ENCODE measurements around the gene RNF220. TPM values are rescaled to one million over a fixed set of nuclear protein-coding genes. Genes with fewer than 3 reads are reported as not detected.

The RNF220 gene
- total and polyA plus RNA-seq, 4 donors = 44.2 to 70.5 (median 52.8) TPM

DNA sequence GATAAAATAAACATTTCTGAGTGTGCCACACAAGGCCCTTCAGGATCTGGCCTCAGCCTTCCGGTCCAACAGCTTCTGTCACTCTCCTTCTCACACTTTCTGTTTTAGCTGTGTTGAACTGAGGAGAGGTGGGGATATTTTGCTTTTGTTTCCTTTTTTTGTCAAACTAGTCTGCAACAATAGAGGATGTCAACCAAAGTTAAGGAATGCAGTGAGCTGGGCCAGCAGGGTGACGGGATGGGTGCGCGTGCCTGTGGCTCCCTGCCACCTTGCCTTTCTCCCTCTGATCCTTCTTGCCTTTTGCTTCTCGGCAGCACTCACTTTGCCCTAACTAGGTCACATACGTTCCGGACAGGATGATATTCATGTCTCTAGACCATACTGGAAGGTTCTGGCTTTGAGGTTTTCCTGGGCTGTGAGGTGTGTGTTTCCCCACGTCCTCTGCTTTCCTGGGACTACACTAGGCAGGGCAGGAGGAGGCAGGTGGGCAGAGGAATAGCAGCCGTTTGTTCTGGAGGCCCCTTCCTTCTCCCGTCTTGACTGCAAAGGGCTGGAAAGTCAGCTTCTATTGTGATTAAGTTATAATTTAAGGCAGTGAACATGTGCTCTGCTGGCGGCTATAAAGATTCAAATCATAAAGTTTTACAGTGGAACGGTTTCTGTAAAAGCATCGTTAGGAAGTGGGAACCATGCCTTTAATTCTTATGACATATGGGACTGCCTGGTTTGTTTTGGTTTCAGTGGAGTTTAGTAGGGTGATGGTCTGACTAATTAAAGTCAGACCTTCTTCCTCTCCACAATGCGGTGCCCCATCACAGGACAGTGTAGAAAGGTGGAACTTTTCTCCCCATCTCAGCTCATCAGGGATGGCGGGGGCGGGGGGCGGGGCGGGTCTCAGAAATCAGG, 67.8 kb downstream of the RNF220 start:
- no peaks in the 10 kb centered on the region for H3K36me3 ChIP-seq (ENCODE audit: control insufficient read depth in 1 of 2, insufficient read depth in 2 of 2, low read length in 1 of 2)
- no peak overlapping the region for H3K4me3 ChIP-seq (ENCODE audit: low read length in 2 of 2)
- intact Hi-C loops (cut with DNase I) = no loop called here
- no peaks in the 10 kb centered on the region for H3K27me3 ChIP-seq (ENCODE audit: control insufficient read depth in 1 of 2, insufficient read depth in 2 of 2, low read length in 1 of 2)
- no peaks in the 10 kb centered on the region for H3K9me3 ChIP-seq (ENCODE audit: control insufficient read depth, low read length)
- WGBS, 2 donors = 30 to 35% methylated on average over 18 of the region's 18 CpGs
- H3K4me1 ChIP-seq (ENCODE audit: control insufficient read depth in 1 of 2, insufficient read depth in 2 of 2, low read length in 2 of 2) = peaks cover 0 to 3% of the 10 kb centered on the region in 2 donors
- peak overlapping the region in 1 of 2 donors; percentile 56 for H3K27ac ChIP-seq (ENCODE audit: low read depth in 1 of 2, low read length in 2 of 2)
- no peak for ATAC-seq (ENCODE audit: low FRiP score)
- no peak for DNase-seq

DNA sequence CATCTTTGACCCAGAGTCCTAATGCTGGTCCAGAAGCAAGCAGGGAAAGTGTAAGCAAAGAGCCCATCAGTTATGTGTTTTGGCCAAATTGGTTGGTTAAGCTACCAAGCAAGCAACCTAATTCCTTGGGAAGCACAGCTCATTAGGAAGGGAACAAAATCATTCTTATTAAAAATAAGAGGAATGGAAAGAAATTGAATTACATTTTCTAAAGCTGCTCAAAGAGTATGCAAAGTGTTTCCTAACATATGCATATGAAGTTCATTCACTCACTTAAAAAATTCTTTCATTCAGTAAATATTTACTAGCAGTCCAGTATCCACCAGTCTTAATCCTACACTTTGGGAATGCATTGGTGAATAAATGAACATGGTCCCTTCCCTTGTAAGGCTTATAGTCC, 71.8 kb downstream of the RNF220 start:
- H3K27ac ChIP-seq (ENCODE audit: low read depth in 1 of 2, low read length in 2 of 2) = no peak overlapping the region
- peaks cover 0 to 3% of the 10 kb centered on the region in 2 donors for H3K4me1 ChIP-seq (ENCODE audit: control insufficient read depth in 1 of 2, insufficient read depth in 2 of 2, low read length in 2 of 2)
- no peaks in the 10 kb centered on the region for H3K27me3 ChIP-seq (ENCODE audit: control insufficient read depth in 1 of 2, insufficient read depth in 2 of 2, low read length in 1 of 2)
- no peaks in the 10 kb centered on the region for H3K36me3 ChIP-seq (ENCODE audit: control insufficient read depth in 1 of 2, insufficient read depth in 2 of 2, low read length in 1 of 2)
- ATAC-seq (ENCODE audit: low FRiP score) (no peak), DNase-seq (no peak)
- H3K4me3 ChIP-seq (ENCODE audit: low read length in 2 of 2) = no peak overlapping the region
- intact Hi-C loops (cut with DNase I) = no loop called here
- H3K9me3 ChIP-seq (ENCODE audit: control insufficient read depth, low read length) = no peaks in the 10 kb centered on the region

DNA sequence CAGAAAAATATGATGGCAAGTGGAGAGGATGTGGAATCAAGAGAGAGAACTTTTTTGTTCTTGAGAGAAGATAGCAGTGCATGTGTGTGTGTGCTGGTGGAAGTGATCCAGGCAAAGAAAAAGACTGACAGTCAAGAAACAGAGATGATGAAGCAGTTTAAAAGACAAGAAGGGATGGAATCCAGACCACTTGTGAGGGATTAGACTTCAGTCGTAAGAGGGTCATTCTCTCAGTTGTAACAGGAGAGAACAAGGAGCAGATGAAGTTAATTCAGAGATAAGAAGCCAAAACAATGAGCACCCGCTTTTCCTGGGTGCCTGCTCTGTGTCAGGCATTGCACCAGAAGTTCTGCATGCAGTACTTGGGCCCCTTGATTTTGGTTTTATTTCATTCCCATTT, 76.6 kb downstream of the RNF220 start:
- ATAC-seq (ENCODE audit: low FRiP score) = no peak
- intact Hi-C loops (cut with DNase I) = no loop called here
- no peaks in the 10 kb centered on the region for H3K36me3 ChIP-seq (ENCODE audit: control insufficient read depth in 1 of 2, insufficient read depth in 2 of 2, low read length in 1 of 2)
- no peak overlapping the region for H3K4me3 ChIP-seq (ENCODE audit: low read length in 2 of 2)
- no peak overlapping the region for H3K27ac ChIP-seq (ENCODE audit: low read depth in 1 of 2, low read length in 2 of 2)
- H3K27me3 ChIP-seq (ENCODE audit: control insufficient read depth in 1 of 2, insufficient read depth in 2 of 2, low read length in 1 of 2) = no peaks in the 10 kb centered on the region
- peaks cover 0 to 2% of the 10 kb centered on the region in 2 donors for H3K4me1 ChIP-seq (ENCODE audit: control insufficient read depth in 1 of 2, insufficient read depth in 2 of 2, low read length in 2 of 2)
- no peaks in the 10 kb centered on the region for H3K9me3 ChIP-seq (ENCODE audit: control insufficient read depth, low read length)
- no peak for DNase-seq
- WGBS, 2 donors = 75 to 79% methylated on average over 2 of the region's 2 CpGs

DNA sequence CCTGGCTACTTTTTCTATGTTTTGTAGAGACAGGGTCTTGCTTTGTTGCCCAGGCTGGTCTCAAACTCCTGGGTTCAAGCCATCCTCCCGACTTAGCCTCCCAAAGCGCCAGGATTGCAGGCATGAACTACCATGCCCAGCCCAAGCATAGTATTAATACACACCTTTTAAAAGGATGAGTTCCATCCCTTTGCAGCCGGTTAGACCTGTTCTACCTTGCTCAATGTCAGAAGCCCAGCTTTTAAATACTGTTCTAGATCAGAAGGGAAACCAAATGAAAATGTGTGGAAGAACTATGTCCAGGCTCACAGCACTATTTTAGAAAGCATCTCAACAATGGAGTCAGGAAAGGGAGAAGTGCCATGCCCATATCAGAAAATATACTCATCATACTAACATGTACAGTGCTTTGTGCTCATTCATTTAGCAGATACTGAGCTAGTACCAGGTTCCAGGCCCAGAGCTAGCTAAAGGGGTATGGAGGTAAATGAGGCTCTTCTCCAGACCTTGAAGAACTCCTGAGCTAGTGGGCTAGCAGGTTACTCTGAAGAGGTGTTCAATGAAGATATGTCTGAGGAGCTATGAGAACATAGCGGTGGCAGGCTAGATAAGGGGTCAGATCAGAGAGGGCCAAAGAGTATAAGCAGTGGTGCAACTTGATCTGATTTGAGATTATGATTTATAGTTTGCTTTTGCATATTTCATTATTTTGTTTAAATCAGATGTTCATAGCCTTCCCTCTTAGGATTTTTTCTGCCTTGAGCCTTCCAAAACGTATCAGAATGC, 78.2 kb downstream of the RNF220 start:
- no peak overlapping the region for H3K27ac ChIP-seq (ENCODE audit: low read depth in 1 of 2, low read length in 2 of 2)

DNA sequence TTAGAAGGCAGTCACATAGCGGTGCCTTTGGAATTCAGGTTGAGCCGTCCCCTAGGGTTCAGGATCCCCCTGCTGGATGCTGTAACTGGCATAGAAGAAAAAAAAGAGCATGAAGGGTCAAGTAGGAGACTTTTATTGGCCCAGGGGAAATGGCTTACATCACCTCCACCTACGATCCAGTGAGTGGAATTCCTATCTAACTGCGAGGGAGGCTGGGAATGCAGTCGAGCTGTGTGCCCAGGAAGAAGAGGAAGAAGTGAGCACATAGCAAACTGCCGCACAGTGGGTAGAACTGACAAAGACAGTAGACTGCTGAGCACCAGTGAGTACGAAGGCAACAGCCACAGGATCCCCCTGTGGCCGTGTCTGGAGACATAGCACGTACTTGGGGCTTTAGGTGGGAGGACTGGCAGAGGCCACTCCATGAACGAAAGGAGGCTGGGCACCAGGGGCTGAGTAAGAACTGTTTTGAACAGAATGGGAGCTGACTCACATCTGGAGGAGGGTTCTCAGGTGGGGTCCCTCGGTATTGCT, 79.2 kb downstream of the RNF220 start:
- H3K9me3 ChIP-seq (ENCODE audit: control insufficient read depth, low read length) = no peaks in the 10 kb centered on the region
- H3K27me3 ChIP-seq (ENCODE audit: control insufficient read depth in 1 of 2, insufficient read depth in 2 of 2, low read length in 1 of 2) = no peaks in the 10 kb centered on the region
- intact Hi-C loops (cut with DNase I) = no loop called here
- H3K36me3 ChIP-seq (ENCODE audit: control insufficient read depth in 1 of 2, insufficient read depth in 2 of 2, low read length in 1 of 2) = no peaks in the 10 kb centered on the region
- no peak for DNase-seq
- H3K4me3 ChIP-seq (ENCODE audit: low read length in 2 of 2) = no peak overlapping the region
- ATAC-seq (ENCODE audit: low FRiP score) = no peak
- WGBS, 2 donors = 57% methylated on average over 11 of the region's 11 CpGs
- H3K27ac ChIP-seq (ENCODE audit: low read depth in 1 of 2, low read length in 2 of 2) = no peak overlapping the region
- H3K4me1 ChIP-seq (ENCODE audit: control insufficient read depth in 1 of 2, insufficient read depth in 2 of 2, low read length in 2 of 2) = peaks cover 0 to 2% of the 10 kb centered on the region in 2 donors

More for the DNA sequence above, 78.2 kb downstream of the RNF220 start:
- DNase-seq (no peak), ATAC-seq (ENCODE audit: low FRiP score) (no peak)
- Histone ChIP-seq H3K9me3 (ENCODE audit: control insufficient read depth, low read length) (no peaks in the 10 kb centered on the region), H3K36me3 (ENCODE audit: control insufficient read depth in 1 of 2, insufficient read depth in 2 of 2, low read length in 1 of 2) (no peaks in the 10 kb centered on the region), H3K27me3 (ENCODE audit: control insufficient read depth in 1 of 2, insufficient read depth in 2 of 2, low read length in 1 of 2) (no peaks in the 10 kb centered on the region), H3K4me3 (ENCODE audit: low read length in 2 of 2) (no peak overlapping the region), H3K4me1 (ENCODE audit: control insufficient read depth in 1 of 2, insufficient read depth in 2 of 2, low read length in 2 of 2) (peaks cover 0 to 2% of the 10 kb centered on the region in 2 donors)
- 95 to 96% methylated on average over 5 of the region's 5 CpGs for WGBS, 2 donors
- intact Hi-C loops (cut with DNase I) = no loop called here

DNA sequence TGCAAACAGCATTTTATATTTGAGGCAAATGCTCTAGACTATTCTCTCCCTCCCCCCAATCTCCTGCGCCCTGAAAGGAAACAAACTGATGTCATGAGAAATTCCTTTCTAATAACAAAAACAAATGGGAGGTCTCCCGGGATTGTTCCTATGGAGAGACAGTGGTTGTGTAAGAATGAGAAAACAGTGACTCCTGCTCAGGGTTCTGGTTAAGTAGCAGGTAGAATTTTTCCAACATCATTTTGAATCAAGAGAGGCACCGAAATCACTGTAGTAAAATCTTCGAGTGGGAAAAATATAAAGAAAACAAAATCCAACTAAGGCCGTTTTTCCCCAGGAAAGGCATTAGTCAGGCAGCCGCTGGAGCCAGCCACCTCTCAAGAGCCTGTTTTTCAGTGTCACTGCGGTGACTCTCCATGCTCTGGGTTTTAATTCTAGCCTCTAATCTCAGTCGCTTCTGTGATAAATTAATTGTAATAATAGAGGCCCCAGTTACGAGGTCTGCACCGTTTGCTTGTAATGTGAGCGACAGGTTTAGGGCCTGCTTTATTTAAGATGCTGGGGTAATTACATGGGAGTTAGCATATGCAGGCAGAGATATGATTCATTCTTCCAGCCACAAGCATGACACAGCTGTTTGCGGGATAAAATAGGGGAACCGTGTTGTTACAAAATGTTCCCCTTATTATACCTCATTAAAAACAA, 80.3 kb downstream of the RNF220 start:
- Histone ChIP-seq H3K36me3 (ENCODE audit: control insufficient read depth in 1 of 2, insufficient read depth in 2 of 2, low read length in 1 of 2) (no peaks in the 10 kb centered on the region), H3K4me3 (ENCODE audit: low read length in 2 of 2) (no peak overlapping the region), H3K27ac (ENCODE audit: low read depth in 1 of 2, low read length in 2 of 2) (peak overlapping the region; percentile 60 to 75), H3K9me3 (ENCODE audit: control insufficient read depth, low read length) (no peaks in the 10 kb centered on the region), H3K27me3 (ENCODE audit: control insufficient read depth in 1 of 2, insufficient read depth in 2 of 2, low read length in 1 of 2) (no peaks in the 10 kb centered on the region), H3K4me1 (ENCODE audit: control insufficient read depth in 1 of 2, insufficient read depth in 2 of 2, low read length in 2 of 2) (peaks cover 0 to 2% of the 10 kb centered on the region in 2 donors)
- peak; percentile 76 for ATAC-seq (ENCODE audit: low FRiP score)
- intact Hi-C loops (cut with DNase I) = loop anchor here (5.0 kb wide), 1 partner anchor 63 kb away; no protein-coding TSS in a partner anchor
- no peak for DNase-seq
- 3 to 5% methylated on average over 13 of the region's 13 CpGs for WGBS, 2 donors

DNA sequence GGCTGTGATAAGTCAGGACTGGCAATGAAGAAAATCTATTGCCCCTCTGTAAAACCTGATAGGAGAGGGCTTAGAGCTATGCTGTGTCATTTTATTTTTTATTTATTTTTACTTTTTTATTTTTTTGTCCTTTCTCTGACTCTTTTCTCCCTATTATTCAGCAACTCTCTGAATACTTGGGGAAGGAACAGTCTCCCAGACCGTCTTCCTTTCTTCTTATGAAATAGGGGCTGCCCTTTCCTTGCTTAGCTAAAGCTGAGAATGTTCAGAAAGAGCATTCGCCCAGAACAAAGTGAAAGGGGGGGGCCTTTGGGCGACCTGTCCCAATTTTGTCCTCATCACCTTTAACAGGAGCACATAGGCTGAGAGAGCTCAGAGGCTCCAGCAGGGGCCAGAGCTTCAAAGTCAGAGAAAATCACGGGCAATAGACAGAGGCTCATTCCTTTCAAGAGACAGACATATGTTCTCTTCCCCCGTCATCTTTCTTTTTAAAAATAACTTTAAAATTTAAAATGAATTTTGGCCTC, 80.9 kb downstream of the RNF220 start:
- H3K4me3 ChIP-seq (ENCODE audit: low read length in 2 of 2) = no peak overlapping the region
- H3K27ac ChIP-seq (ENCODE audit: low read depth in 1 of 2, low read length in 2 of 2) = peak overlapping the region; percentile 60 to 79
- peaks cover 0 to 2% of the 10 kb centered on the region in 2 donors for H3K4me1 ChIP-seq (ENCODE audit: control insufficient read depth in 1 of 2, insufficient read depth in 2 of 2, low read length in 2 of 2)
- 47 to 65% methylated on average over 5 of the region's 5 CpGs for WGBS, 2 donors
- intact Hi-C loops (cut with DNase I) = loop anchor here (5.0 kb wide), 1 partner anchor 64 kb away; no protein-coding TSS in a partner anchor
- H3K27me3 ChIP-seq (ENCODE audit: control insufficient read depth in 1 of 2, insufficient read depth in 2 of 2, low read length in 1 of 2) = no peaks in the 10 kb centered on the region
- no peaks in the 10 kb centered on the region for H3K36me3 ChIP-seq (ENCODE audit: control insufficient read depth in 1 of 2, insufficient read depth in 2 of 2, low read length in 1 of 2)
- DNase-seq (no peak), ATAC-seq (ENCODE audit: low FRiP score) (no peak)
- no peaks in the 10 kb centered on the region for H3K9me3 ChIP-seq (ENCODE audit: control insufficient read depth, low read length)

DNA sequence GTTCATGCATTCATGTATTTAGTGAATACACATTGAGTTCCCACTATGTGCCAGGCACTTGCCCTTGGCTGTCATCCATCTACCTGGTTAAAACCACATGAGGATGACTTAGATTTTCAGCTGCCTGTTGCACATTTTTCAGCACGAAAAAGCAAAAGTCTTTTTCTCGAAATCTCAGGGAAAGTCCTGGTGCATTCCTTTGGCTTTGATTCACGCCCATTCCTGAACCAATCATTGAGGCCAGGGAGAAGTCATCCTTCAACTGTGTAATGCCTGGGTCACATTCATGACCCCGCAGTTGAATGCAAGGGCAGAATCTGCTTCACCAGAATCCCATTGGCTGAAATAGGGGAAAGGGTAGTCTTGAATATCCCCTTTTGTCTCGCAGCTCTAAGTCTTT, 84.4 kb downstream of the RNF220 start:
- Histone ChIP-seq H3K9me3 (ENCODE audit: control insufficient read depth, low read length) (no peaks in the 10 kb centered on the region), H3K27me3 (ENCODE audit: control insufficient read depth in 1 of 2, insufficient read depth in 2 of 2, low read length in 1 of 2) (no peaks in the 10 kb centered on the region), H3K4me1 (ENCODE audit: control insufficient read depth in 1 of 2, insufficient read depth in 2 of 2, low read length in 2 of 2) (peaks cover 0 to 2% of the 10 kb centered on the region in 2 donors), H3K4me3 (ENCODE audit: low read length in 2 of 2) (no peak overlapping the region), H3K27ac (ENCODE audit: low read depth in 1 of 2, low read length in 2 of 2) (no peak overlapping the region), H3K36me3 (ENCODE audit: control insufficient read depth in 1 of 2, insufficient read depth in 2 of 2, low read length in 1 of 2) (no peaks in the 10 kb centered on the region)
- WGBS, 2 donors = 53 to 64% methylated on average over 5 of the region's 5 CpGs
- intact Hi-C loops (cut with DNase I) = loop anchor here (5.0 kb wide), 1 partner anchor 67 kb away; no protein-coding TSS in a partner anchor
- DNase-seq = no peak
- ATAC-seq (ENCODE audit: low FRiP score) = no peak

Measured in aorta (tissue), 5 donors.